ENCODE results near the gene TMEM191C.
"Not testable (repeated sequence)": the region's sequence is repeated elsewhere in the genome, so short reads cannot be mapped to it uniquely, and the experiment has no call there.

The TMEM191C gene

DNA sequence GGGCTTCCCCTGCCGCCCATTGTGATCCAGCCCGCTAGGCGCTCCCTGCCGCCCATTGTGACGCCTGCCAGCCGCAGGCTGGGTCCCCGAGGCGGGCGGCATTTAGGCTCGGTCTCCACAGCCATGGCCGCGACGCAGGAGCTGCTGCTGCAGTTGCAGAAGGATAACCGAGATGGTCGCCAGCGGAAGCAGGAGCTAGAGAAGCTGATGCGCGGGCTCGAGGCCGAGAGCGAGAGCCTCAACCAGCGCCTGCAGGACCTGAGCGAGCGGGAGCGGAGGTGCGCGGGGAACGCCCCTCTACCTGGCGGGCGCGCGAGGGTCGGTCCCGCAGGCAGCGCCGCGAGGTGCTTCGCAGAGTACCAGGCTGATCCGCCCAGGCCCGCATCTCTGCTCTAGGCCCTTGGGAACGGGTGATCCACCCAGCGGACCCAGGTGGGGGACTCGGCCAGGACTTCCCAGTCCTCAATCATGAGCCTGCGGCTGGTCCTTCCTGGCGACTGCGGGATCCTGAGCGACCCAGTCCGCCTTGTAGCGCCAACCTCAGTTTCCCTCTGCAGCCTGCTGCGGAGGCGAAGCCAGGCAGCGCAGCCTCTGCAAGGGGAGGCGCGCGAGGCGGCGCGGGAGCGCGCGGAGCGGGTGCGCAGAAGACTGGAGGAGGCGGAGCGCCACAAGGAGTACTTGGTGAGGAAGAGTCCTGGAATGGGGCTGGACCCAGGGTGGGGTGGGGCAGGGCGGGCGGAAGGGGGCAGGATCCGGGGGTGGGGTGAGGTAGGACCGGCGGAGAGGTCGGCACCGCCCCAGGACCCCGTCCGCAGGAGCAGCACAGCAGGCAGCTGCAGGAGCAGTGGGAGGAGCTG is at the start of gene TMEM191C:
TMEM191C (plus strand) TSS at position 51 of the 857 bp plus-strand sequence; CDS start at position 124, 73 bp downstream.
- not testable (repeated sequence) for ATAC-seq

DNA sequence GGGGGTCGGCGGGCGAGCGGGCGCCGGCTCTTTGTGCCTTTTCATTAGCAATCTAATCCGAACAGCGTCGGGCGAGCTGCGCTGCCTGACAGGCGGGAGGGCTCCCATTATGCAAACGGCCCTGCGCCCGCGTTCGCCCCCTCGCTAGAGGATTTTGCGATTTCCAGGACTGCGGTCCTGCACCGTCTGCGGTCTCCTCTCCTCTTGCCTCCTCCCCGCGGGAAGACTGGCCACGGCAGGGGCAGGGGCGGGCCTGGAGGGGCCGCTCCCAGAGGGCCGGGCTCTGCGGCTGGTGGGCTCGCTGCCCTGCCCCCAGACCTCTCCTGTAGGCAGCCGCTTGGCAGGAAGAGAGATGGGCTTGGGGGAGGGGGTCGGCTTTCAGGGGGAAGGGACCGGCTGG is 49.3 kb upstream of the TMEM191C start:
- ATAC-seq: peak; percentile 3 to 11

DNA sequence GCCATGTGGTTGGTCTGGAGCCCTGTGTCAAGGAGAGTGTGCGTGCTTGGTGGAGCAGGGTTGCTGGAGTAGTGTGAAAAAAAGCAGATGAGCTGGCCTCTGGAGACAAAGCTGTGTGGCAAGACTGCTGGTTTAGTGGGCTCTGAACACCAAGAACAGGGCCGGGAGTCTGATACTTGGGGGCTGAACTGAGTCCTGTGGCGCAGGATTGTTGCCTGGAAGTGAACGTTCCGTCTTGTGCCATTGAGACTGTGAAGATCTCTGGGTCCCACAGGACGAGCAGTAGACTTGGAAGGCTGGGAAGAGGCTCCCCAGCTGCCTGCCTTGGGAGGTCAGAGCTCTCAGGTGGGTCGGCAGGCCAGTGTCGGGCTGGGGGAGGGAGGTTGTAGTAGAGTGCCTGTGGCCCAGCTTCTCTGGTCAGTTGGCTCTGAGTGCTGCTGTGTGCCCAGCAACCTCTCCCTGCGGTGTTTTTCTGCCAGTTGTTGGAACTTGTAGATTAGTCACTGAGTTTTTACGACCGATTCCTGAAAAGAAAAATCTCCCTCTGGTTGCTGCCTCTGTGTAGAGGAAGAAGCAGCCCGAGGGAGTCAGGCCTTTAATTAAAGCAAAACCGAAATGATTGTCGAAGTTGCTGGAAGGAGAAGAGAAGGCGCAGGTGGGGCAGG is 48.1 kb upstream of the TMEM191C start:
- not testable (repeated sequence) for ATAC-seq

DNA sequence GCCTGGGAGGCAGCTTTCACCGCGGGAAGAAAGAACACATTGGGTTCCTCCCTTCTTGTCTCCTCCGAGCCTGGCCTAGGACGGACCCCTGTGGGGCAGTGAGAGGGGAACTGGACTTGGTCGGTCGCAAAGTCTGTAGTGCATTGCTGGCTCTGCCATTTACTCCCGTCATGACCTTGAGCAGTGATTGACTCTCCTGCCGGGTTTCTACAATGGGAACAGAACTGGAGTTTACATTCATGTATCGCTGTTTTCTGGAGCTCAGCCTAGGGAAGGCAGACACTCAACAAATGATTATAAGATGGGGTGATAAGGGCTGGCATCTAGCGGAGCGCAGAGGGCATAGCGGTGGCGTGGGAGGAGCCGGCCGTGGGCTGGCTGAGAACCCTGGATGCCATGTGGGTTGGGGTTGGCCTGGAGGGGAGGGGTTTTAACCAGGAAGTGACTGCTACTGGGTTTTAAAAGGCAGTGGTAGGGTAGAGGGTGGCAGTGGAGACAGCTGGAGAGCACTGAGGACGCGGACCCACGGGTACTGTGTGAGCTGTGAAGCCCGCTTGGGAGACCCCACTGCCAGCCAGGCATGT is 46.9 kb upstream of the TMEM191C start:
- peak; percentile 59 to 72 for ATAC-seq

DNA sequence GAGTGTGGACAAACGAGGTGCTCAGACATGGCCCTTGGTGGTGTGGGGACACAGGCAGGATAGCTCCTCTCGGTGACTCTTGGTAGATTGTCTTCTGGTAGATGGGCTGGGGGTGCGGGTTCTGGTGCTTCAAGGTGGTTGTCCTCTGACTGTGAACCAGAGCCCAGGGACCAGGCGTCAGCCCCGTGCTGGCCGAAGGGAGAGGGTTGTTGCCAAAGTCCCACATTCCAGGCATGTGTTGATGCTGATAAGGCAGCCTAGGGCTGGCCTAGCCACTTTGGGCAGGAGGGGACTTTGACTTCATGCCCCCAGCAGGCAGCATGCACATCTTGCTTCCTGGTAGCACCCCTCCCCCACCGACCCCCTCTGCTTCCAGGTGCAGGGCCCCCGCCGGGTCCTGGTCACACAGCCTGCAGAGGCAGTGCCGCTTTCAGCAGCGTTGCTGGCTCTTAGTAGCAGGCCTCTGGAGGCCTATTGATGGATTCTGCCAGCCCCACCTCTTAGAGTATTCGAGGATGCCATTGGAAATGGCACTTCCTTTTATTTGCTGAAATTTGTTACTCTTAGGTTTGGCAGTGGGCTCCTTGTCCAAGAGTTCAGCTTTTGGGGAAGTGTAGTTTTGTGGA is 43.0 kb upstream of the TMEM191C start:
- not testable (repeated sequence) for ATAC-seq

DNA sequence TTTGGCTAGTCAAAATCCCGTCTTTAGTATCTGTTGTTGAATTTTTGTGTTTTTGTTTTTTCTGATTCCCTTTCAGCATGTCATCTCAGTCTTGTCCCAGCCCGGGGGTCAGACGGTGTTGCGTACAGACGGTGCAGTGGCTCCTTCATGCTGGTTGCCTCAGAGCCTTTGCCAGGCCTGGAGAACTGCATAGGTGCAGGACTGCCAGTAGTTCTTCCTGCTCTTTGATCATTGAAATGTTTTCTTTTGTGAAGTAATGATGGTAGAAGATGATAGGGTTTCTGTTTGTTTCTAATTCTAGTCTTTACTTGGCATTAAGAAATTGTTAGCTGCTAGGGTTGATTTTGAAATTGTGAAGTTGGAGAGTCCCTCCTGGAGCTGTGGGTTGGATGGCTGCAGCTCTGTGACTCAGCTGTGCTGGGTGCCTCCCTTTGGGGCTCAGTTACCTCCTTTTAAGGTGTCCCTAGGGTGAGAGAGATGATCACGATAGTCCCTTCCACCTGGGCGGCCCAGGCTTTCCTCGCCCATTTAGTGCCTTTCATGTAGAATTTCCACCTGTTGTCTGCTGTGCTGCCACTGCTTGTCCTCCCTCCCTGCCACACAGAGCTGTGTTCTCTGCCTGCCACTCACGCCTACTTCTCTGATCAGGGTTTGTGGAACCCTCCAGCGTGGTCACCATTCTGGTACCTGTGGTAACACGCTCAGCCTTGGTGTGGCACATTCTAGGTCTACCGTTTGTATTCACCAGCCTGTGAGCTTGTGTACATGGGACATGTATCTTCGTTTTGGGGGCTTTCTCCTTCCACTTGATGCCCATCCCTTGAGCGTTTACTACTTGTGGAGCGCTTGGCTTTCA is 32.6 kb upstream of the TMEM191C start:
- peak; percentile 97 to 99 for ATAC-seq

DNA sequence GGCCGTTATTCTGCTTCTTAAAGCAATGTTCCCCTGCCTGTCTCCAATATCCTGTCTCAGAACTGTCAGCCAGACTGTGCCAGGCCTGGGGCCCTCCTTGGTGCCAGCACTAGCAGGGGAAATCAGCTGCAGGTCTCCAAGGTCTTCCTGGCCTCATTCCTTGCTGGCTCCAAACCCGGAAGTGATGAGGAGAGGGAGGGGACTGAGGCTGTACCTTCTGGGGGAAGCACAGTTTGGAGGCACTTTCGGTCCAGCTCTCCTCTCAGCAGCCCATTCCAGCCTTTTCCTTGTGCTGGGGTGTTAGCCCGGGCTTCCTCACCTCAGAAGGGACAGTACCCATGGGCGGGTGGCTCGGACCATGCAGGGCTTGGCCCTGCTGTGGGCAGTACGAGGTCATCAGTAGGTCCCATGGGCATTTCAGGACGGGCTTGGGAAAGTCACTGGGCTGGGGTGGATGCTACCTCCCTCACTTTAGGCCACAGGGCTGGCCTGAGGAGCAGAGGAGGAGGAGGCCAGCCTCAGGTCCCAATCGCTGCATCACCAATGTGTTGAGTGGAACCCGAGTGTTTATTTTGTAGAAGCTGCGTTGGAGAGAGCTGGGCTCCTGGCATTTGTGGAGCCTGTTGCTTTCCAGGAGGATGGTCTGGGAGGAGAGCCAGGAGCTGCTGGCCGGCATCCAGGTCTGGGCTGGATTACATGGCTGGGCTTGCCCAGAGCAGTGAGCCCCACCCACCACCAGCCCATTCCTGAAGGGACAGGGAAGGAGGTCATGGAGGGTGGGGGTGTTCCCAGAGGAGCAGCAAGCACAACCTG is 31.0 kb upstream of the TMEM191C start:
- ATAC-seq: not testable (repeated sequence)

DNA sequence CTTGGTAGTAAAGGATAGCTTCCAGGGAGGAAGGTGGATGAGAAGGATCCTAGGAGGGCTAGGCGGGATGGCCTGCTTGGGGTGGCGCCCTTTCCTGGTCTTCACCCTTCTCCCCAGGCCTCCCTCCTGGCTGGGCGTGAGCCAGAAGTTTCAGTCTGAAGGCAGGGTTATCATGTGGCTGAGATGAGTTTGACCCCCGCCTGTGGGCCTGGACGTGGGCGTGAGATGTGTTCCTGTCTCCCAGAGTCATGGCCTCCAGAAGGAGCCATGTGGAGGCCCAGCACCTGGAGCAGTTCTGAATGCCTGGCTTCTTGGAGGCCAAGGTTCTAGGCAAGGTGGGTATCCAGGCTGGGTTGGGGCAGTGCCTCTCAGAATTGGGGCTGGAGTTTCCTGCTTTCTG is 29.2 kb upstream of the TMEM191C start:
- ATAC-seq: not testable (repeated sequence)

DNA sequence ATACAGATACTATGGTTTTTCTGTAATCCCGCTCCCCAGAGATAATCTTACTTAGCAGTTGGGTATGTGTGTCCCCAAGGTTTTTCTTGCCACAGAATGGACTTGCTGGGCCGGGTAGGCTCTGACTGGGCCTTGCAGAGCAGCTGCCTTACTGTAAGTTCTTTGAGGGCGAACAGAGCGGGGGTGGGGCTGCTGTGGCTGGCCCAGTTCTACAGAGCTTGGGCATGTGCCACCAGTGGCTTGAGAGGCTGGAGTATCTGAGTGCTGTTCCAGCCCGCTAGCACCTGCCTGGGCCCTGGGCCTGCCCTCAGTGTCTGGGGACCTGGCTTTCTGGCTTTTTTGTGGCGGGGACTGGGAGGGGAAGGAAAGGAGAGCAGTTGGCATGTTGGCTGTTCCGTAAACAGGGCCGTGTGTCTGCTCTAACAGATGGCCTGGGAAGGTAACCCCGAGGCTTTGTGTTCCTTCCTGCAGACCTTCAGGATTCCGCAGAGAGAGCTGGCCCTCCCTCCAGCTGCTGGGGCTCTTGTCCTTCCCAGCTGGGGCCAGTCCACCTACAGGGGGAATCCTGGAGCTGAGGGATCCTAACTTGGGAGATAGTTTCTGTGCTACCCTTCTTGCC is 27.1 kb upstream of the TMEM191C start:
- ATAC-seq: not testable (repeated sequence)

DNA sequence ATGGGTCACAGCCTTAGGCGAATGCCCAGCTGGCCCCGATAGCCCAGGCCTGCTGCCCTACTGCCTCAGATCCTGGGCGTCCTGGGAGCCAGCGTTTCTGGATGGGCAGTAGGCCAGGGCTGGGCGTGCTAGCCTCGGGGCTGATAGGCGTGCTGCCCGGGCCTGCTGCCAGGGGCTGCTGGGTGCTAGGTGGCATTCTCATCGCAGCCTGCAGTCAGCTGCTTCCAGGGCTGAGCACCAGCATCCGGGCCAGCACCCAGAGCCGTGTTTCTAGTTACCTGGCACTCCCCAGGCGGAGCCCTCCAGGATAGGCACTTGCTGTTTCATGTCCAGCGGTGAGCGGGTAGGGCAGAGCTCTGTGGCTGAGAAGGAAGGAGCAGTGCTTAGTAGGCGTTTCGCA is 26.5 kb upstream of the TMEM191C start:
- not testable (repeated sequence) for ATAC-seq

DNA sequence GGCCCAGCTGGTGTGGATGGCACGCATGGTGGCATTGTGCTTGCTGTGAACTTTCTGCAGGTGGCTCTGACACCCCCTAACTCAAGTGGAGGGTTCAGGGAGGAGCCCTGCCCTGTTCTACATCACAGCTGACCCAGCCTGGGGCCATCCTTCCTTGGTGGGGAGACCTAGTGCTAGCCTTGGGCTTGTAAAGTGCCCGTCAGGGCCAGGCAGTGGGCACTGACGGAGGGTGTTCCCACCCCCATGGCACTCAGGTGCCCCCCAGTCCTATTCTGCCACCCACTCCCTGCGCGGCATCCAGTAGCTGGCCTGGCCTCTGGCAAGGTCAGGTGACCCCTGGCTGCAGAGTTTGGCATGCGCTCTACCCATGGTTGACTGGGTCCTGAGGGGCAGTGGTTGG is 26.0 kb upstream of the TMEM191C start:
- ATAC-seq: not testable (repeated sequence)

DNA sequence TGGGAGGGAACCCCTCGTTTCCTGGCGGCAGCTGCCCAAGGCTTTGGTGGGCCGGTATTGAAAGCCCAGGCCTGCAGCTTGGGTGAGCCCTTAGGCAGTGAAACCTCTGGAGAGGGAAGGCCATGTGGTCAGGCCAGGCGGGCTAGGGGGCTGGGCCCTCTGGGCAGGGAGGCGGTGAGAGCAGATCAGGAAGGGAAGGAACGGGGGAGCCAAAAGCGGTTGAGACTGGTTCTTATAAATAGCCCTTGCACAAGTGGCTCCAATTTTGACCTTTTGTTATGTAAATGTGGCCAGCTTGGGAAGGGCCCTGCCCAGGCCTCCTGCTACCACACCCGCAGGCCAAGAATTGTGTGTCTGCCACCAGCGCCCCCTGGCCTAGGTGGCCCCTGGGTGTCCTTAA is 25.1 kb upstream of the TMEM191C start:
- not testable (repeated sequence) for ATAC-seq

DNA sequence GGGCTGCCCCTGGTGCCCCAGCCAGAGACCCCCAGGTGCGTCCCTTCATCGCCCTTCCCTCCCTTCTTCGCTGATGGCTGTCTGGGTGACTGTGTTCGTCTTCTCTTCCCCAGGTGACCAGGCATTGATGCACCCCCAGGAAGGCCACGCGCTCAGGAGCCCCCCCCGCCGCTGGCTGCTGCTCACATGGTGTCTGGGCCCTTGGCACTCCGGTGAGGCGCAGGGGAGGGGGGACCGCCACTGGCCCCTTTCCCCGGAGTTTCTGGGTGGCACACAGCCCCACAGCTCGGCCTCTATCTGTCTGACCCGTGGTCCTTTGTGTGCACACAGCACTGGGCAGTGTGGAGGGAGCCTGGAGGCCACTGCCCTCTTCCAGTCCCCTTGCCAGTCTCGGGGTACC is 24.5 kb upstream of the TMEM191C start:
- ATAC-seq: not testable (repeated sequence)

DNA sequence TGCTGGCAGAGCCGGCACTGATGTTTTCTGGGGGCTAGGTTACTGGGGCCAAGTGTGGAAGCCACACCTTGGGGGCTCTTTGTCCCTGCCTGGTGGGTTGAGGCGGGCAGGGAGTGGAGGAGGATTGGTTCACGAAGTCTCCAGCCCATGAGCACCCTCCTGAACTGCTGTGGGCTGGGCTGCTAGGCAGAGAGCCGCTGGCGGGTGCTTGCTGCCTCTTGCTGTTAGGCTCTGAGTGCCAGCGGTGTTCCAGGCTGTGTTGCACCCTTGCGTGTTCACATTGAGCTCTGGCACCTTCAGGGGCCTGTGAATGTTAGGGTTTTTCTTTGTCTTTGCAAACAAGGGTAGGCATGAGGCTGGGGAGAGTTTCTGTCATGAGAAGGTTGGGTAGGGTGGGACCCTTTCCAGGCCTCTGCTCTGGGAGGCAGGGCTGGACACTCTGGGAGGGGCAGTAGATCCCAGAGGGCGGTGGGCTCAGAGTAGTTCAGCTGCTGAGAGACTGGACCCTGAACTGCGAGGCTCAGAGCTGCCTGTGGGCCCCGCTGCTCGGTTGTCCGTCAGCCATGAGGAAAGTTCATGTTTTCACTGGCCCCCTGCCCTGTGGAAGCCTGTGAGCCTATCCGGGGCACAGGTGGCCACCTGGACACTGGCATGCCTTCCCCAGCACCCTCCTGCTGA is 24.0 kb upstream of the TMEM191C start:
- ATAC-seq: no peak

DNA sequence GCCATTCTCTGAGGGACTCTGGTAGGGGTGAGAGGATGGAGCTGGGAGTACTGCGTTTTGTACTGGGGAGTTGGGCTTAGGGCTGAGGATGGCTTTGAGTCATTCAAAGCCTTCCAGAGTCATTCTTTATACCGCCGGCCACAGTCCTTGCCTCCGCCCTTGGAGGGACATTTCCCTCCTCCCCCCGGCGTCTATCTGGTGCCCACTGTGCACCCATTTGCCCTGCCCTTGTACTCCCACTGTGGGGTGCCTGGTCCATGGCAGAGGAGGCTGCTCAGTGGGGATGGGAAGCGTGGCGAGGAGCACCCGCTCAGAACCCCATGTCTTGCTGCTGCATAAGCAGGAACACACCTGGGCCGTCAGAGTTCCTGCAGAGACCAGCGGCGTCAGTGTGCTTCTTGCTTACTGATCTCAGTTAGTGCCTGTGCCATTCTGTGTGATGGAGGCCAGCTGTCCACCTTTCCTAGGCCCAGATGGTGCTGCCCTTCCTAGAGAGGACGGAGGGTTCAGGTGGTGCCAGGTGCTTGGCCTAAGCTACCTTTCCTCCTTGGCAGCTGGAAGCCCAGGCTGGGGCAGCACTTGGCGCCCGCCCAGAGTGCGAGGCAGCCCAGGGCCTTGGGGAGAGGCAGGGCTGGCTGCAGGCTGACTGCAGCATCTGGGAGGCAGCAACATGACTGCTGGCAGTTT is 23.3 kb upstream of the TMEM191C start:
- no peak for ATAC-seq

DNA sequence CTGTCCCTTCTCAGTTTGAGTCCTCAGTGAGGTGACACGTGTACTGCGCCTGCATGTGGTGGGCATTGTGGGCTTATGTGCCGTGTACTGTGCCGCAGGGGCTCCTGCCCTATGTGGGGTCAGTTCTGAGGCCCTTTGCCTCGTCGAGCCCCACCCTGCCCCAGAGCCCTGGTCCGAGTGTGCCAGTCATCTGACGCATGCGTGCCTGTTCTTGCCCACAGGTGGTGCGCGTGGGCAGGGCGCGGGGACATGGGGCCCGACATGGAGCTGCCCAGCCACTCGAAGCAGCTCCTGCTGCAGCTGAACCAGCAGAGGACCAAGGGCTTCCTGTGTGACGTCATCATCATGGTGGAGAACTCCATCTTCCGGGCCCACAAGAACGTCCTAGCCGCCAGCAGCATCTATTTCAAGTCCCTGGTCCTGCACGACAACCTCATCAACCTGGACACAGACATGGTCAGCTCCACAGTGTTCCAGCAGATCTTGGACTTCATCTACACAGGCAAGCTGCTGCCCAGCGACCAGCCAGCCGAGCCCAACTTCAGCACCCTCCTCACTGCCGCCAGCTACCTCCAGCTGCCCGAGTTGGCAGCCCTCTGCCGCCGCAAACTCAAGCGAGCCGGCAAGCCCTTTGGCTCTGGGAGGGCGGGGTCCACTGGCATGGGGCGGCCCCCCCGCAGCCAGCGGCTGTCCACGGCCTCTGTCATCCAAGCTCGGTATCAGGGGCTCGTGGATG is 22.3 kb upstream of the TMEM191C start:
- ATAC-seq: no peak

DNA sequence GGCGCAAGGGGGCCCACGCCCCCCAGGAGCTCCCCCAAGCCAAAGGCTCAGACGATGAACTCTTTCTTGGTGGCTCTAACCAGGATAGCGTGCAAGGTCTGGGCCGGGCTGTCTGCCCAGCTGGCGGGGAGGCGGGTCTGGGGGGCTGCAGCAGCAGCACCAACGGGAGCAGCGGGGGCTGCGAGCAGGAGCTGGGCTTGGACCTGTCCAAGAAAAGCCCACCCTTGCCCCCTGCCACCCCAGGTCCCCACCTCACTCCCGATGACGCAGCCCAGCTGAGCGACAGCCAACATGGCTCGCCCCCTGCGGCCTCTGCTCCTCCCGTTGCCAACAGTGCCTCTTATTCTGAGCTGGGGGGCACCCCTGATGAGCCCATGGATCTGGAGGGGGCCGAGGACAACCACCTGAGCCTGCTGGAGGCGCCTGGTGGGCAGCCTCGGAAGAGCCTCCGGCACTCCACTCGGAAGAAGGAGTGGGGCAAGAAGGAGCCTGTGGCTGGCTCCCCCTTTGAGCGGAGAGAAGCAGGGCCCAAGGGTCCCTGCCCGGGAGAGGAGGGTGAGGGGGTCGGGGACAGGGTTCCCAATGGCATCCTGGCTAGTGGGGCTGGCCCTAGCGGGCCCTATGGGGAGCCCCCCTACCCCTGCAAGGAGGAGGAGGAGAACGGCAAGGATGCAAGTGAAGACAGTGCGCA is 21.6 kb upstream of the TMEM191C start:
- no peak for ATAC-seq
